Right lung (tissue), 5 donors: Measurements from ENCODE around the gene RNF25. TPM values are rescaled to one million over a fixed set of nuclear protein-coding genes. Genes with fewer than 3 reads are reported as not detected.

Experiments
- DNase-seq, 2 donors: peaks; one replicate each; pipeline ENCODE4 v3.0.0-alpha.2; 2013
- polyA plus RNA-seq, 5 donors: library from polyadenylated mRNA; unstranded; fragments of 120-200 nt; gene quantifications; one replicate each; pipeline versions ENCODE4 v1.2.1 to v1.2.3, GENCODE V29; 2013; ENCODE audit warnings: inconsistent platforms in 1 of 5, low replicate concordance in 1 of 5; ENCODE audit not compliant: insufficient read length in 5 of 5, insufficient read depth in 1 of 5

Gene RNF25
- polyA plus RNA-seq, 5 donors, result 37.4 to 43.5 (median 42.1) TPM

GRCh38 chr2:218687400-218688060, 15.7 kb upstream of the RNF25 start:
- peak; percentile 38 to 45 for DNase-seq

GRCh38 chr2:218680061-218680460, 8.3 kb upstream of the RNF25 start:
- DNase-seq, result no peak

- no peak for DNase-seq
Measured at GRCh38 chr2:218679119-218679518, 7.3 kb upstream of the RNF25 start.

GRCh38 chr2:218671097-218671653, 627 bp downstream of the RNF25 start:
- no peak for DNase-seq

GRCh38 chr2:218664653-218665052, 7.1 kb downstream of the RNF25 start:
- no peak for DNase-seq

GRCh38 chr2:218663901-218664300, 7.9 kb downstream of the RNF25 start:
- DNase-seq, result no peak

- no peak for DNase-seq
Measured at GRCh38 chr2:218662827-218663226, 9.0 kb downstream of the RNF25 start.

GRCh38 chr2:218662377-218662776, 9.4 kb downstream of the RNF25 start:
- DNase-seq, result no peak

- no peak for DNase-seq
Measured at GRCh38 chr2:218659988-218660358, 11.8 kb downstream of the RNF25 start.

GRCh38 chr2:218659258-218659987, 12.4 kb downstream of the RNF25 start, which contains the start of the genes BCS1L and ZNF142:
TSS of gene BCS1L (plus strand) at chr2:218659683. CDS start at chr2:218660988, 1,305 bp downstream.
TSS of gene ZNF142 (minus strand) at chr2:218659623. CDS start at chr2:218656429, 3,194 bp downstream.
- DNase-seq, result peak; percentile 84

GRCh38 chr2:218658671-218659257, 13.0 kb downstream of the RNF25 start:
- no peak for DNase-seq

- no peak for DNase-seq
Measured at GRCh38 chr2:218655751-218656150, 16.1 kb downstream of the RNF25 start.

GRCh38 chr2:218648787-218649100, 23.1 kb downstream of the RNF25 start:
- no peak for DNase-seq

GRCh38 chr2:218648088-218648786, 23.6 kb downstream of the RNF25 start:
- DNase-seq, result peak in 1 of 2 donors; percentile 22

GRCh38 chr2:218645126-218645525, 26.7 kb downstream of the RNF25 start:
- no peak for DNase-seq

- no peak for DNase-seq
Measured at GRCh38 chr2:218644721-218645120, 27.1 kb downstream of the RNF25 start.

GRCh38 chr2:218643751-218644310, 28.0 kb downstream of the RNF25 start:
- DNase-seq, result no peak

GRCh38 chr2:218642786-218643185, 29.0 kb downstream of the RNF25 start:
- DNase-seq, result no peak

- DNase-seq, result no peak
Measured at GRCh38 chr2:218642121-218642656, 29.6 kb downstream of the RNF25 start.

- DNase-seq, result no peak
Measured at GRCh38 chr2:218638372-218638771, 33.4 kb downstream of the RNF25 start.

GRCh38 chr2:218635719-218636118, 36.1 kb downstream of the RNF25 start:
- DNase-seq, result no peak
